CD4-positive, alpha-beta T cell treated with Interleukin-6 for 4 hours (primary cell): Measurements from ENCODE around the gene PEAR1.
A peak's percentile ranks its signal among the peaks of the same experiment; 100 is the strongest.

Experiments used
- DNase-seq: peaks from one replicate; pipeline ENCODE4 v3.0.0-alpha.2; 2020; ENCODE audit warnings: mixed read lengths

PEAR1 gene

GRCh38 chr1:156884560-156885184, 8.8 kb upstream of the PEAR1 start:
- DNase-seq = no peak

GRCh38 chr1:156885314-156885713, 8.2 kb upstream of the PEAR1 start:
- no peak for DNase-seq

- DNase-seq = no peak
These were observed 7.6 kb upstream of the PEAR1 start for GRCh38 chr1:156885880-156886355.

- no peak for DNase-seq
These were observed 6.8 kb upstream of the PEAR1 start for GRCh38 chr1:156886583-156887281.

GRCh38 chr1:156887317-156887716, 6.2 kb upstream of the PEAR1 start:
- DNase-seq = no peak

- DNase-seq = no peak
These were observed 5.8 kb upstream of the PEAR1 start for GRCh38 chr1:156887734-156888133.

GRCh38 chr1:156889802-156890580, 3.5 kb upstream of the PEAR1 start:
- DNase-seq = peak; percentile 67

- peak; percentile 91 for DNase-seq
These were observed 1.1 kb upstream of the PEAR1 start for GRCh38 chr1:156892190-156893047.

- no peak for DNase-seq
These were observed 483 bp downstream of the PEAR1 start for GRCh38 chr1:156894001-156894400.

GRCh38 chr1:156894711-156895454, 1.4 kb downstream of the PEAR1 start:
- no peak for DNase-seq

GRCh38 chr1:156895455-156895812, 1.9 kb downstream of the PEAR1 start:
- DNase-seq = no peak

GRCh38 chr1:156895927-156896326, 2.4 kb downstream of the PEAR1 start:
- DNase-seq = no peak

- DNase-seq = no peak
These were observed 3.0 kb downstream of the PEAR1 start for GRCh38 chr1:156896490-156897033.

- no peak for DNase-seq
These were observed 3.7 kb downstream of the PEAR1 start for GRCh38 chr1:156897078-156897825.

- DNase-seq = peak; percentile 11
These were observed 4.6 kb downstream of the PEAR1 start for GRCh38 chr1:156898161-156898566.

GRCh38 chr1:156898971-156899664, 5.6 kb downstream of the PEAR1 start:
- DNase-seq = no peak

GRCh38 chr1:156899956-156900718, 6.6 kb downstream of the PEAR1 start:
- DNase-seq = no peak

GRCh38 chr1:156900896-156901589, 7.5 kb downstream of the PEAR1 start:
- DNase-seq = no peak

GRCh38 chr1:156901590-156901900, 8.0 kb downstream of the PEAR1 start:
- no peak for DNase-seq
